ENCODE results near the gene DDA1. TPM values are rescaled to one million over a fixed set of nuclear protein-coding genes. Genes with fewer than 3 reads are reported as not detected.

The DDA1 gene
- total RNA-seq, 1 experiment from 2014 or later, result 72.5 TPM

- Histone ChIP-seq H3F3A (ENCODE audit: insufficient read depth, low read depth) (peaks cover 53% of the 10 kb centered on the region), H2AFZ (no peak overlapping the region), H3K27ac (no peak overlapping the region), H3K27me3 (ENCODE audit: insufficient read depth, low read depth) (no peaks in the 10 kb centered on the region), H4K20me1 (ENCODE audit: insufficient read depth) (peaks cover 12% of the 10 kb centered on the region; the same call in 1 of the 2 replicates), H3K9me2 (ENCODE audit: insufficient read depth) (no peaks in the 10 kb centered on the region), H3K4me3 (no peak overlapping the region), H3K36me3 (ENCODE audit: low read depth) (peaks cover 37% of the 10 kb centered on the region), H3K4me2 (no peak overlapping the region), H3K4me1 (replicated peaks; ENCODE audit: insufficient read depth) (peaks cover 13% of the 10 kb centered on the region), H3K9me3 (ENCODE audit: insufficient read depth, low read depth) (no peaks in the 10 kb centered on the region), H3K79me2 (ENCODE audit: low read depth) (peaks cover 28% of the 10 kb centered on the region)
- TF ChIP-seq, protein P1, sequence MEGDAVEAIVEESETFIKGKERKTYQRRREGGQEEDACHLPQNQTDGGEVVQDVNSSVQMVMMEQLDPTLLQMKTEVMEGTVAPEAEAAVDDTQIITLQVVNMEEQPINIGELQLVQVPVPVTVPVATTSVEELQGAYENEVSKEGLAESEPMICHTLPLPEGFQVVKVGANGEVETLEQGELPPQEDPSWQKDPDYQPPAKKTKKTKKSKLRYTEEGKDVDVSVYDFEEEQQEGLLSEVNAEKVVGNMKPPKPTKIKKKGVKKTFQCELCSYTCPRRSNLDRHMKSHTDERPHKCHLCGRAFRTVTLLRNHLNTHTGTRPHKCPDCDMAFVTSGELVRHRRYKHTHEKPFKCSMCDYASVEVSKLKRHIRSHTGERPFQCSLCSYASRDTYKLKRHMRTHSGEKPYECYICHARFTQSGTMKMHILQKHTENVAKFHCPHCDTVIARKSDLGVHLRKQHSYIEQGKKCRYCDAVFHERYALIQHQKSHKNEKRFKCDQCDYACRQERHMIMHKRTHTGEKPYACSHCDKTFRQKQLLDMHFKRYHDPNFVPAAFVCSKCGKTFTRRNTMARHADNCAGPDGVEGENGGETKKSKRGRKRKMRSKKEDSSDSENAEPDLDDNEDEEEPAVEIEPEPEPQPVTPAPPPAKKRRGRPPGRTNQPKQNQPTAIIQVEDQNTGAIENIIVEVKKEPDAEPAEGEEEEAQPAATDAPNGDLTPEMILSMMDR (conservative IDR thresholded peaks at IDR 0.05), result no peak
- no peak for TF ChIP-seq EZH2 (IDR thresholded peaks at IDR 0.05; ENCODE audit: low read depth)
- BruUV-seq (replicated peaks), result no TSS peak
- POLR2A ChIA-PET (ENCODE audit: unreplicated experiment), result no interaction called here
- intact Hi-C loops (cut with micrococcal nuclease; ENCODE audit: unreplicated experiment), result no loop called here
- no peak for DNase-seq
- CTCF ChIA-PET, result no interaction called here
Observed at GRCh38 chr19:17318966-17319365, 9.6 kb downstream of the DDA1 start.

DNA sequence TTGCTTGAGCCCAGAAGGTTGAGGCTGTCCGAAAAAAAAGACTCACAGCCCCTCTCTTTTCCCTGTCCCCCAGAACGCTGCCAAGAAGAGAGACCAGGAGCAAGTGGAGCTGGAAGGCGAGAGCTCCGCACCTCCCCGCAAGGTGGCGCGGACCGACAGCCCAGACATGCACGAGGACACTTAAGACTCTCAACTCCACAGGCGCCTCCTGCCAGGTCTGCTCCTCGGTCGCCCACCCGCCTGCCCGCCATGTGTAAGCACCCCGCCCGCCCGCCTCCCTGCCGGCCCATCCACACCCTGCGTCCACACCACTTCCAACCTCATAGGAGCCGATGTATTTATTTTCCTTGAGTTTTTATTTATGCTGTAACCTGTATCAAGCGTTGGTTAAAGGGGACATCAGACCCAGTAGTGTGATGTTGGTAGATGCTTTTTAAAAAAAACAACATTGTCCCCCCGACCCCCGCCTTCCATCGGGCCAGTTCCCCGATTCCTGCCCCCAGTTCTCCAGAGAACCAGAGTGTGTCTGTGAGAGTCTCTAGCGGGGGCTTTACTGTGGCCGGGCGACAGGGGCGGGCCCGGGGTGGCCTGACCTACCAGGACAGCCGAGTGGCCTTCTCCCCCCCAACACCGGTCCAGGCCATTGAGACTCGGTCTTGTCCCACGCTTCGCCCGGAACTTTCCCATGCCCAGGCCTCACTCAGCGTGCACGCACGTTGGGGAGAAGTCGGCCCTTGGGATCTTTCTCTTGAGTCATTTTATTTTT lies 10.3 kb downstream of the DDA1 start:
- H3K9me3 ChIP-seq (ENCODE audit: insufficient read depth, low read depth), result no peaks in the 10 kb centered on the region
- no peak for DNase-seq

GRCh38 chr19:17320435-17320834 lies 11.1 kb downstream of the DDA1 start:
- H3K79me2 ChIP-seq (ENCODE audit: low read depth), result peaks cover 17% of the 10 kb centered on the region
- TF ChIP-seq EZH2 (IDR thresholded peaks at IDR 0.05; ENCODE audit: low read depth), result no peak
- TF ChIP-seq, protein P1 (conservative IDR thresholded peaks at IDR 0.05), result no peak
- H3K36me3 ChIP-seq (ENCODE audit: low read depth), result peaks cover 27% of the 10 kb centered on the region
- peaks cover 12% of the 10 kb centered on the region; the same call in 1 of the 2 replicates for H4K20me1 ChIP-seq (ENCODE audit: insufficient read depth)
- no TSS peak for BruUV-seq (replicated peaks)
- CTCF ChIA-PET, result no interaction called here
- H3K27me3 ChIP-seq (ENCODE audit: insufficient read depth, low read depth), result no peaks in the 10 kb centered on the region
- H3K4me2 ChIP-seq, result no peak overlapping the region
- no peaks in the 10 kb centered on the region for H3K9me3 ChIP-seq (ENCODE audit: insufficient read depth, low read depth)
- DNase-seq, result no peak
- H3K9me2 ChIP-seq (ENCODE audit: insufficient read depth), result no peaks in the 10 kb centered on the region
- intact Hi-C loops (cut with micrococcal nuclease; ENCODE audit: unreplicated experiment), result no loop called here
- no peak overlapping the region for H2AFZ ChIP-seq
- no peak overlapping the region for H3K4me3 ChIP-seq
- H3F3A ChIP-seq (ENCODE audit: insufficient read depth, low read depth), result peaks cover 47% of the 10 kb centered on the region
- H3K4me1 ChIP-seq (replicated peaks; ENCODE audit: insufficient read depth), result peaks cover 13% of the 10 kb centered on the region
- POLR2A ChIA-PET (ENCODE audit: unreplicated experiment), result interaction anchor here (0.5 to 0.7 kb wide), 2 partner anchors 66 to 283 kb away, joined by 3 to 5 read pairs; no protein-coding TSS in a partner anchor
- H3K27ac ChIP-seq, result no peak overlapping the region

More for the DNA sequence above, 10.3 kb downstream of the DDA1 start:
- Histone ChIP-seq H2AFZ (no peak overlapping the region), H3K4me3 (no peak overlapping the region), H3K27me3 (ENCODE audit: insufficient read depth, low read depth) (no peaks in the 10 kb centered on the region), H3K79me2 (ENCODE audit: low read depth) (peaks cover 21% of the 10 kb centered on the region), H3F3A (ENCODE audit: insufficient read depth, low read depth) (peaks cover 46% of the 10 kb centered on the region), H3K4me1 (replicated peaks; ENCODE audit: insufficient read depth) (peaks cover 13% of the 10 kb centered on the region), H3K36me3 (ENCODE audit: low read depth) (peaks cover 31% of the 10 kb centered on the region), H4K20me1 (ENCODE audit: insufficient read depth) (peaks cover 12% of the 10 kb centered on the region; the same call in 1 of the 2 replicates), H3K9me2 (ENCODE audit: insufficient read depth) (no peaks in the 10 kb centered on the region), H3K4me2 (no peak overlapping the region), H3K27ac (no peak overlapping the region)
- TF ChIP-seq, protein P1 (conservative IDR thresholded peaks at IDR 0.05), result no peak
- no peak for TF ChIP-seq EZH2 (IDR thresholded peaks at IDR 0.05; ENCODE audit: low read depth)
- CTCF ChIA-PET, result no interaction called here
- BruUV-seq (replicated peaks), result no TSS peak
- intact Hi-C loops (cut with micrococcal nuclease; ENCODE audit: unreplicated experiment), result no loop called here
- POLR2A ChIA-PET (ENCODE audit: unreplicated experiment), result no interaction called here

Data from PC-9 (cell line).